Measurements from ENCODE around the gene MPZL3. TPM values are rescaled to one million over a fixed set of nuclear protein-coding genes. Genes with fewer than 3 reads are reported as not detected.

Gene MPZL3
- total RNA-seq, 1 experiment from 2014 or later, result 8.7 TPM

DNA sequence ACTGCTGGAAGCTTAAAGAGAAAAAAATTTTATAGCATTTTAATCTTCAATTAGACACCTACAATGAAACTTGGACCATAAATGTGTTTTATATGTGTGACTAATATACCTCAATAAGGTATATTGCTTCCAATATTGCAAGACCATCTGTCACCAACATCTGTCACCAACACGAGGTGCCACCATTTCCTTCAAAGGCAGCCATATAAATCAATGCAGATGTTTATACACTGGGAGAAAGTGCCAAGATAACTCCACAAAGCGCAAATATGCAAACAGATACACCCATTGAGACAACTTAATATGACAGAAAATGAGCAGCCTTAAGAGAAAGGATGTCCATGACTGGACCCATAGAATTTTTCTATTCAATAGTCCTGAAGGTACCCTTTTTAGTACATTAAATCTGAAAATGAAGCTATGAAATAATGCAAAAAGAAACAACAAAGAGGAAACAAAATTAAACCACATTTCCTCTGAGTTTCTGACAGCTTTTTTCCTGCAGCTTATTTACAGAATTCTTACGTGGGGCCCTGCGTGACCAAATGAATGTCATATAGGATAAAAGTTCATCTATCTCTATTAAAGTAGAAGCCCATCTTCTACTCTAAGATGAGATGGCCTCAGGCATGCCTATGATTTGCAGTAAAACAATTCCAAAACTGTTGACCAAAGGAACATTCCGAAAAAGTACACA, 12.5 kb downstream of the MPZL3 start:
- Histone ChIP-seq H3K79me2 (ENCODE audit: insufficient read depth, low read length) (no peaks in the 10 kb centered on the region), H3K36me3 (ENCODE audit: control insufficient read depth in 1 of 2, insufficient read depth in 2 of 2, low read length in 2 of 2) (no peaks in the 10 kb centered on the region), H2AFZ (ENCODE audit: low read depth, low read length, poor library complexity, severe bottlenecking) (no peak overlapping the region), H3K4me3 (replicated peaks in 1 of 2; ENCODE audit: low read depth in 1 of 2, low read length in 2 of 2) (no peak overlapping the region), H3K27ac (ENCODE audit: low read depth, low read length) (no peak overlapping the region), H3K27me3 (ENCODE audit: insufficient read depth, low read length) (no peaks in the 10 kb centered on the region), H3K9me2 (ENCODE audit: insufficient read depth) (no peaks in the 10 kb centered on the region), H3K9ac (ENCODE audit: low read length) (no peak overlapping the region), H4K20me1 (ENCODE audit: insufficient read depth) (no peaks in the 10 kb centered on the region), H3K9me3 (ENCODE audit: control insufficient read depth in 1 of 2, insufficient read depth in 1 of 2, low read depth in 1 of 2, low read length in 2 of 2) (no peaks in the 10 kb centered on the region), H3K4me2 (ENCODE audit: low read length) (no peak overlapping the region), H3K4me1 (ENCODE audit: control insufficient read depth in 1 of 2, insufficient read depth in 2 of 2, low read length in 2 of 2) (peaks cover 28 to 34% of the 10 kb centered on the region in 2 experiments)
- intact Hi-C loops (cut with micrococcal nuclease), result no loop called here
- no TSS peak for BruUV-seq (replicated peaks)
- ChIA-PET RAD21 (ENCODE audit: low non-redundant PET in 1 of 2, low total read pairs in 2 of 2, uncharacterized antibody in 2 of 2, unreplicated experiment in 2 of 2) (no interaction called here), POLR2A (interaction anchor here (0.8 kb wide), 1 partner anchor 12 kb away, joined by 3 read pairs; the partner anchor contains the start of gene MPZL3), CTCF (no interaction called here)
- DNase-seq (ENCODE audit: low read depth, low spot score) (no peak), ATAC-seq (no peak)
- TF ChIP-seq ZNF274 (IDR thresholded peaks at IDR 0.05; ENCODE audit: low read depth, low read length), result no peak
- no peak for TF ChIP-seq CTCF (IDR thresholded peaks at IDR 0.05 in 2 of 3, conservative IDR thresholded peaks at IDR 0.05 in 1 of 3; ENCODE audit: borderline replicate concordance in 1 of 3, insufficient read depth in 1 of 3, low read depth in 2 of 3, low read length in 2 of 3)
- no peak for TF ChIP-seq EZH2phosphoT487 (IDR thresholded peaks at IDR 0.05; ENCODE audit: borderline replicate concordance)
- TF ChIP-seq ZBTB33 (IDR thresholded peaks at IDR 0.05; ENCODE audit: extremely low read depth, insufficient replicate concordance, low read length), result no peak
- TF ChIP-seq ZFX (IDR thresholded peaks at IDR 0.05), result no peak
- no peak for TF ChIP-seq EGR1 (IDR thresholded peaks at IDR 0.05; ENCODE audit: low read depth)
- no peak for TF ChIP-seq POLR2AphosphoS5 (IDR thresholded peaks at IDR 0.05; ENCODE audit: low read depth, low read length)
- TF ChIP-seq FOSL1 (IDR thresholded peaks at IDR 0.05; ENCODE audit: low read depth), result no peak
- no peak for TF ChIP-seq ELF1 (IDR thresholded peaks at IDR 0.05; ENCODE audit: borderline replicate concordance, low read depth)
- no peak for TF ChIP-seq ATF3 (IDR thresholded peaks at IDR 0.05)
- TF ChIP-seq MAX (IDR thresholded peaks at IDR 0.05), result no peak
- TF ChIP-seq RAD21 (IDR thresholded peaks at IDR 0.05; ENCODE audit: low read depth), result no peak
- TF ChIP-seq TCF7L2 (IDR thresholded peaks at IDR 0.05; ENCODE audit: borderline replicate concordance, extremely low read depth, insufficient read depth, insufficient read length), result no peak
- no peak for TF ChIP-seq YY1 (IDR thresholded peaks at IDR 0.05; ENCODE audit: extremely low read depth, insufficient replicate concordance, low read depth, low read length)
- TF ChIP-seq SIN3A (IDR thresholded peaks at IDR 0.05; ENCODE audit: low read depth), result no peak
- no peak for TF ChIP-seq JUND (IDR thresholded peaks at IDR 0.05)
- no peak for TF ChIP-seq POLR2A (IDR thresholded peaks at IDR 0.05; ENCODE audit: borderline replicate concordance, extremely low read depth, insufficient read depth, insufficient read length)
